GM12878 (cell line): ENCODE data around the gene GRIK3. TPM values are rescaled to one million over a fixed set of nuclear protein-coding genes. Genes with fewer than 3 reads are reported as not detected.

Source experiments
- ATAC-seq: fragments of 200-7000 bp; cut with Tn5 transposase; 3 replicates; pipeline ENCODE4 v1.9.1; 2020; ENCODE audit warnings: mild to moderate bottlenecking, moderate library complexity
- BruUV-seq: library from RNA; stranded (reverse); fragments of 400-500 nt; replicated peaks from 2 replicates; lab custom pipeline; 2021; lab: Mats Ljungman, UMichigan
- CTCF ChIA-PET: fragments of 300-600 bp; sonication (Branson Sonifier 250); formaldehyde crosslinking; extraction: SDS; loops from one replicate; lab custom pipeline; 2021; ENCODE audit warnings: inconsistent platforms; lab: Yijun Ruan, JAX
- POLR2A ChIA-PET: fragments of 350-600 bp; formaldehyde crosslinking; extraction: SDS; loops from one replicate; lab custom pipeline; 2021; ENCODE audit warnings: inconsistent platforms; lab: Charles Lee
- RAD21 ChIA-PET: fragments of 300-600 bp; sonication (Branson Sonifier 250); formaldehyde crosslinking; loops from one replicate; lab custom pipeline; 2023; ENCODE audit warnings: antibody characterized with exemption; ENCODE audit not compliant: unreplicated experiment; lab: Charles Lee
- SMC1A ChIA-PET: fragments of 300-600 bp; sonication (Branson Sonifier 250); formaldehyde crosslinking; loops from one replicate; lab custom pipeline; 2023; ENCODE audit not compliant: unreplicated experiment, uncharacterized antibody; lab: Charles Lee
- DNase-seq: peaks from one replicate; pipeline ENCODE4 v3.0.0-alpha.2; 2011; ENCODE audit warnings: low read depth, low spot score
- FAIRE-seq: peaks from 3 replicates; lab custom pipeline; 2011; peaks lifted over from hg19 to GRCh38; lab: Jason Lieb, UNC
- H2AFZ ChIP-seq: 2 replicates; pipeline ENCODE4 v1.6.0; 2011; ENCODE audit warnings: low read depth, low read length, control low read depth; ENCODE audit not compliant: control insufficient read depth
- H3K27ac ChIP-seq: 2 replicates; pipeline ENCODE4 v1.5.1; 2011; ENCODE audit warnings: control low read depth; ENCODE audit not compliant: control insufficient read depth, insufficient read depth
- H3K27me3 ChIP-seq, 2 experiments: replicated peaks in 1 of 2; 2 replicates each; pipeline versions ENCODE4 v1.6.0 to v1.6.1; 2011; ENCODE audit warnings: low read length in 1 of 2; ENCODE audit not compliant: control insufficient read depth in 2 of 2, insufficient read depth in 2 of 2
- H3K36me3 ChIP-seq, 2 experiments: 2 replicates each; pipeline ENCODE4 v1.5.1; 2011; ENCODE audit warnings: low read length in 1 of 2; ENCODE audit not compliant: control insufficient read depth in 2 of 2, insufficient read depth in 2 of 2
- H3K4me1 ChIP-seq: 2 replicates; pipeline ENCODE4 v1.6.1; 2011; ENCODE audit warnings: mild to moderate bottlenecking, low read length, moderate library complexity, mixed read lengths; ENCODE audit not compliant: control insufficient read depth, insufficient read depth
- H3K4me2 ChIP-seq: 2 replicates; pipeline ENCODE4 v1.6.0; 2011; ENCODE audit warnings: control low read depth; ENCODE audit not compliant: control insufficient read depth, insufficient read depth
- H3K4me3 ChIP-seq: fragments of 200-600 bp; sonication (generic); 2 replicates; pipeline ENCODE4 v1.5.1; 2016
- H3K79me2 ChIP-seq: 2 replicates; pipeline ENCODE4 v1.6.0; 2011; ENCODE audit warnings: low read length; ENCODE audit not compliant: control insufficient read depth, insufficient read depth
- H3K9ac ChIP-seq: 2 replicates; pipeline ENCODE4 v1.8.0; 2011; ENCODE audit warnings: low read length, control low read depth, mixed read lengths; ENCODE audit not compliant: control insufficient read depth, insufficient read depth
- H3K9me3 ChIP-seq: replicated peaks from 3 replicates; pipeline ENCODE4 v1.5.1; 2011; ENCODE audit warnings: mild to moderate bottlenecking, low read length; ENCODE audit not compliant: control insufficient read depth, insufficient read depth
- H4K20me1 ChIP-seq: 2 replicates; pipeline ENCODE4 v1.6.0; 2011; ENCODE audit not compliant: control insufficient read depth, insufficient read depth
- CBFB ChIP-seq: IDR thresholded peaks from 2 replicates; pipeline ENCODE4 v1.6.1; 2016; ENCODE audit warnings: antibody characterized with exemption, low read depth
- CHD2 ChIP-seq: IDR thresholded peaks from 2 replicates; pipeline ENCODE4 v1.6.1; 2011; ENCODE audit warnings: low read depth, low read length, improper control_type of control experiment, borderline replicate concordance
- CTCF ChIP-seq, 3 experiments: IDR thresholded peaks in 2 of 3; conservative IDR thresholded peaks in 1 of 3; 2 replicates each; pipeline ENCODE4 v1.5.1; 2011; ENCODE audit warnings: low read depth in 3 of 3, low read length in 3 of 3, mild to moderate bottlenecking in 3 of 3, control low read depth in 2 of 3, moderate library complexity in 2 of 3, inconsistent platforms in 1 of 3, mixed read lengths in 1 of 3; ENCODE audit not compliant: control insufficient read depth in 2 of 3, insufficient read depth in 1 of 3; ENCODE audit errors: extremely low read depth in 1 of 3
- E4F1 ChIP-seq: fragments of 450-650 bp; IDR thresholded peaks from 2 replicates; pipeline ENCODE4 v1.6.1; 2018; ENCODE audit warnings: borderline replicate concordance, mild to moderate bottlenecking; ENCODE audit not compliant: partially characterized antibody
- JUNB ChIP-seq: IDR thresholded peaks from 2 replicates; pipeline ENCODE4 v1.6.1; 2016; ENCODE audit warnings: antibody characterized with exemption, mild to moderate bottlenecking
- LARP7 ChIP-seq: fragments of 450-650 bp; IDR thresholded peaks from 2 replicates; pipeline ENCODE4 v1.6.1; 2017; ENCODE audit warnings: mild to moderate bottlenecking
- NFYB ChIP-seq: IDR thresholded peaks from 2 replicates; pipeline ENCODE4 v1.6.1; 2011; ENCODE audit warnings: low read depth, mild to moderate bottlenecking, low read length, improper control_type of control experiment, moderate library complexity; ENCODE audit not compliant: insufficient read depth
- NRF1 ChIP-seq: conservative IDR thresholded peaks from 2 replicates; pipeline ENCODE4 v1.6.1; 2011; ENCODE audit warnings: mild to moderate bottlenecking, low read depth, low read length, improper control_type of control experiment
- POLR2AphosphoS2 ChIP-seq: IDR thresholded peaks from 2 replicates; pipeline ENCODE4 v1.6.1; 2011; ENCODE audit warnings: low read depth, mild to moderate bottlenecking, low read length, improper control_type of control experiment, moderate library complexity
- POU2F2 ChIP-seq: IDR thresholded peaks from 3 replicates; pipeline ENCODE4 v1.6.1; 2011; ENCODE audit warnings: low read depth, mild to moderate bottlenecking, low read length, borderline replicate concordance
- RB1 ChIP-seq: fragments of 450-650 bp; formaldehyde crosslinking; IDR thresholded peaks from 2 replicates; pipeline ENCODE4 v1.6.1; 2017; ENCODE audit warnings: mild to moderate bottlenecking, borderline replicate concordance
- SMAD1 ChIP-seq: fragments of 450-650 bp; IDR thresholded peaks from 2 replicates; pipeline ENCODE4 v1.6.1; 2018; ENCODE audit warnings: mild to moderate bottlenecking, low read depth; ENCODE audit not compliant: partially characterized antibody
- SMARCA5 ChIP-seq: fragments of 450-650 bp; IDR thresholded peaks from 2 replicates; pipeline ENCODE4 v1.6.1; 2017; ENCODE audit warnings: mild to moderate bottlenecking
- SMC3 ChIP-seq: IDR thresholded peaks from 2 replicates; pipeline ENCODE4 v1.6.1; 2011; ENCODE audit warnings: low read length, improper control_type of control experiment, borderline replicate concordance
- SPI1 ChIP-seq: IDR thresholded peaks from 2 replicates; pipeline ENCODE4 v1.6.1; 2011; ENCODE audit warnings: low read depth, mild to moderate bottlenecking, low read length, moderate library complexity, borderline replicate concordance; ENCODE audit not compliant: insufficient read depth
- STAT3 ChIP-seq: IDR thresholded peaks from 2 replicates; pipeline ENCODE4 v1.6.1; 2011; ENCODE audit warnings: low read depth, low read length, improper control_type of control experiment
- ZNF622 ChIP-seq: fragments of 450-650 bp; IDR thresholded peaks from 2 replicates; pipeline ENCODE4 v1.6.1; 2017; ENCODE audit warnings: mild to moderate bottlenecking, inconsistent platforms
- ZSCAN29 ChIP-seq: fragments of 450-650 bp; IDR thresholded peaks from 2 replicates; pipeline ENCODE4 v1.6.1; 2017; ENCODE audit warnings: mild to moderate bottlenecking, moderate library complexity
- WGBS: methylation state at CpG from one replicate; pipeline ENCODE4 v1.1.6; 2016; ENCODE audit warnings: low lambda C conversion rate; ENCODE audit not compliant: insufficient replicate concordance, insufficient coverage; ENCODE audit errors: missing lambda C conversion rate; 5-methylcytosine and 5-hydroxymethylcytosine counted together
- in situ Hi-C: fragments of 300-500 bp; cut with MboI; formaldehyde crosslinking; loops from 9 replicates; pipeline ENCODE4 v1.14.3; 2018; ENCODE audit warnings: mixed read lengths
- intact Hi-C: fragments of 100-400 bp; cut with micrococcal nuclease; formaldehyde crosslinking; loops from one replicate; pipeline ENCODE4 v1.14.2; 2022; ENCODE audit not compliant: unreplicated experiment
- polyA plus RNA-seq, 11 experiments: library from polyadenylated mRNA; depleted of rRNA in 4 of 11; unstranded in 6 of 11; stranded (reverse) in 5 of 11; fragments of >200 nt; fragmentation: Nextera tagmentation in 4 of 11; fragmentation: Illumina TruSeq in 1 of 11; extraction: Ambion mirVana in 4 of 11; extraction: Trizol in 1 of 11; gene quantifications; 1 replicate in 1 of 11; 2 replicates in 10 of 11; pipeline versions ENCODE4 v1.2.1 to v1.2.3, GENCODE V29; 2011 to 2016; ENCODE audit warnings: inconsistent platforms in 2 of 11, missing spikeins in 2 of 11, low read depth in 1 of 11
- total RNA-seq, 4 experiments: library from RNA; depleted of rRNA in 3 of 4; stranded (reverse); fragments of >200 nt in 3 of 4; fragmentation: Illumina TruSeq in 1 of 4; extraction: Trizol in 1 of 4; gene quantifications; 2 replicates each; pipeline versions ENCODE4 v1.2.1 to v1.2.3, GENCODE V29; 2013 to 2021
- TF ChIP-seq, protein P1 (sequence below): fragments of 450-650 bp; IDR thresholded peaks from 2 replicates; pipeline ENCODE4 v1.6.1; 2017; ENCODE audit warnings: low read depth, mild to moderate bottlenecking, moderate library complexity

The GRIK3 gene
- total and polyA plus RNA-seq, 10 of the 15 experiments (the other 5 are each of a cell fraction or from before 2014, with no cell fraction given): not detected

GRCh38 chr1:36768486-36769178, 265.7 kb downstream of the GRIK3 start:
- POLR2A ChIA-PET: no interaction called here
- 51% methylated on average over 14 of the region's 14 CpGs for WGBS
- in situ Hi-C loops: no loop called here
- FAIRE-seq: no peak
- TF ChIP-seq NRF1 (no peak), LARP7 (no peak), E4F1 (no peak), SMC3 (no peak), POU2F2 (no peak), NFYB (no peak), ZSCAN29 (no peak), JUNB (no peak), CTCF (IDR thresholded peaks at IDR 0.05 in 2 of 3, conservative IDR thresholded peaks at IDR 0.05 in 1 of 3; ENCODE audit: control insufficient read depth in 2 of 3, extremely low read depth in 1 of 3, insufficient read depth in 1 of 3, low read depth in 3 of 3, low read length in 3 of 3) (no peak), CBFB (no peak), SMARCA5 (no peak), STAT3 (no peak), RB1 (no peak), SMAD1 (no peak), SPI1 (no peak), CHD2 (no peak), POLR2AphosphoS2 (no peak), ZNF622 (no peak)
- TF ChIP-seq, protein P1, sequence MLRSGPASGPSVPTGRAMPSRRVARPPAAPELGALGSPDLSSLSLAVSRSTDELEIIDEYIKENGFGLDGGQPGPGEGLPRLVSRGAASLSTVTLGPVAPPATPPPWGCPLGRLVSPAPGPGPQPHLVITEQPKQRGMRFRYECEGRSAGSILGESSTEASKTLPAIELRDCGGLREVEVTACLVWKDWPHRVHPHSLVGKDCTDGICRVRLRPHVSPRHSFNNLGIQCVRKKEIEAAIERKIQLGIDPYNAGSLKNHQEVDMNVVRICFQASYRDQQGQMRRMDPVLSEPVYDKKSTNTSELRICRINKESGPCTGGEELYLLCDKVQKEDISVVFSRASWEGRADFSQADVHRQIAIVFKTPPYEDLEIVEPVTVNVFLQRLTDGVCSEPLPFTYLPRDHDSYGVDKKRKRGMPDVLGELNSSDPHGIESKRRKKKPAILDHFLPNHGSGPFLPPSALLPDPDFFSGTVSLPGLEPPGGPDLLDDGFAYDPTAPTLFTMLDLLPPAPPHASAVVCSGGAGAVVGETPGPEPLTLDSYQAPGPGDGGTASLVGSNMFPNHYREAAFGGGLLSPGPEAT: no peak
- TF ChIP-seq, all 136 proteins: peak for 0
- BruUV-seq: no TSS peak
- no peak overlapping the region for H3K9ac ChIP-seq
- ChIA-PET RAD21 (no interaction called here), CTCF (no interaction called here), SMC1A (no interaction called here)
- H2AFZ ChIP-seq: no peak overlapping the region
- H3K36me3 ChIP-seq: no peaks in the 10 kb centered on the region
- H3K9me3 ChIP-seq: no peaks in the 10 kb centered on the region
- DNase-seq (no peak), ATAC-seq (no peak)
- no peaks in the 10 kb centered on the region for H4K20me1 ChIP-seq
- H3K4me3 ChIP-seq: no peak overlapping the region
- no peaks in the 10 kb centered on the region for H3K79me2 ChIP-seq
- no peaks in the 10 kb centered on the region for H3K4me1 ChIP-seq
- no peak overlapping the region for H3K4me2 ChIP-seq
- peaks cover 3% of the 10 kb centered on the region in 2 experiments; a peak in 3 of 4 replicates for H3K27me3 ChIP-seq
- no peak overlapping the region for H3K27ac ChIP-seq
- intact Hi-C loops: no loop called here
